ENCODE data around the gene SBF2.
"Not testable (repeated sequence)": the region's sequence is repeated elsewhere in the genome, so short reads cannot be mapped to it uniquely, and the experiment has no call there.

DNA sequence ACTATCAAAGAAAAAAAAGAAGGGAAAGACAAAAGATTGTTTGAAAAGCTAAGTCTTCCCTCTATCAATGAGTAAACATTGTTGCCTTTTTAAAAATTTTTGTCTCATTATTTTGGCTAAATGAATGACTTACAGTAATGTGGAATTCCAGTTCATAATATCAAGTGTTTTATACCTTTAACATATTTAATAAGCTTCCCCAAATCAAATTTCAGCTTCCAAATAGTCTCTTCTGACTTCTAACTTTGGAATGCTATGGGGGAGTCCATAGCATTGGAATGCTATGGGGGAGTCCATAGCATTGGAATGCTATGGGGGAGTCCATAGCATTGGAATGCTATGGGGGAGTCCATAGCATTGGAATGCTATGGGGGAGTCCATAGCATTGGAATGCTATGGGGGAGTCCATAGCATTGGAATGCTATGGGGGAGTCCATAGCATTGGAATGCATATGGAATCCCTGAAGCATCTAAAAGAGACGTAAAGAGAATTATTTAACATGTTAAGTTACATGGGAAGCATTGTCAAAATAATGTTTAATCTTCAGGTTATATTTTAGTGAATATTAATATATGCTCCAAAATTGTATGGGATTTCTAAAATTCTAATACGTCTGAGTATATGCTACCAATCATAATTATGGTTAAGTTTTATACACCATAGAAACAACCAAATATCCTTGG lies 44.4 kb downstream of the SBF2 start:
- not testable (repeated sequence) for TF ChIP-seq ZBED1 (IDR thresholded peaks at IDR 0.05)
- TF ChIP-seq, protein P1, sequence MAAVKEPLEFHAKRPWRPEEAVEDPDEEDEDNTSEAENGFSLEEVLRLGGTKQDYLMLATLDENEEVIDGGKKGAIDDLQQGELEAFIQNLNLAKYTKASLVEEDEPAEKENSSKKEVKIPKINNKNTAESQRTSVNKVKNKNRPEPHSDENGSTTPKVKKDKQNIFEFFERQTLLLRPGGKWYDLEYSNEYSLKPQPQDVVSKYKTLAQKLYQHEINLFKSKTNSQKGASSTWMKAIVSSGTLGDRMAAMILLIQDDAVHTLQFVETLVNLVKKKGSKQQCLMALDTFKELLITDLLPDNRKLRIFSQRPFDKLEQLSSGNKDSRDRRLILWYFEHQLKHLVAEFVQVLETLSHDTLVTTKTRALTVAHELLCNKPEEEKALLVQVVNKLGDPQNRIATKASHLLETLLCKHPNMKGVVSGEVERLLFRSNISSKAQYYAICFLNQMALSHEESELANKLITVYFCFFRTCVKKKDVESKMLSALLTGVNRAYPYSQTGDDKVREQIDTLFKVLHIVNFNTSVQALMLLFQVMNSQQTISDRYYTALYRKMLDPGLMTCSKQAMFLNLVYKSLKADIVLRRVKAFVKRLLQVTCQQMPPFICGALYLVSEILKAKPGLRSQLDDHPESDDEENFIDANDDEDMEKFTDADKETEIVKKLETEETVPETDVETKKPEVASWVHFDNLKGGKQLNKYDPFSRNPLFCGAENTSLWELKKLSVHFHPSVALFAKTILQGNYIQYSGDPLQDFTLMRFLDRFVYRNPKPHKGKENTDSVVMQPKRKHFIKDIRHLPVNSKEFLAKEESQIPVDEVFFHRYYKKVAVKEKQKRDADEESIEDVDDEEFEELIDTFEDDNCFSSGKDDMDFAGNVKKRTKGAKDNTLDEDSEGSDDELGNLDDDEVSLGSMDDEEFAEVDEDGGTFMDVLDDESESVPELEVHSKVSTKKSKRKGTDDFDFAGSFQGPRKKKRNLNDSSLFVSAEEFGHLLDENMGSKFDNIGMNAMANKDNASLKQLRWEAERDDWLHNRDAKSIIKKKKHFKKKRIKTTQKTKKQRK (IDR thresholded peaks at IDR 0.05; ENCODE audit: borderline replicate concordance, low read depth, low read length) = not testable (repeated sequence)
